Skeletal muscle tissue (tissue), 4 donors: ENCODE results near the gene MED27. TPM values are rescaled to one million over a fixed set of nuclear protein-coding genes. Genes with fewer than 3 reads are reported as not detected.

Source experiments
- H3K27ac ChIP-seq: one replicate; pipeline ENCODE4 v1.7.0; 2013; ENCODE audit warnings: mild to moderate bottlenecking, low read depth, low read length, inconsistent platforms
- H3K27me3 ChIP-seq, 3 donors: one replicate each; pipeline ENCODE4 v1.7.0; 2013; ENCODE audit warnings: low read length in 3 of 3; ENCODE audit not compliant: control insufficient read depth in 3 of 3, insufficient read depth in 3 of 3
- H3K36me3 ChIP-seq, 3 donors: one replicate each; pipeline ENCODE4 v1.7.0; 2013; ENCODE audit warnings: low read length in 3 of 3; ENCODE audit not compliant: control insufficient read depth in 3 of 3, insufficient read depth in 3 of 3
- H3K4me1 ChIP-seq, 3 donors: one replicate each; pipeline ENCODE4 v1.7.0; 2013; ENCODE audit warnings: low read length in 3 of 3, mild to moderate bottlenecking in 3 of 3; ENCODE audit not compliant: control insufficient read depth in 3 of 3, insufficient read depth in 3 of 3
- H3K4me3 ChIP-seq, 3 donors: one replicate each; pipeline ENCODE4 v1.7.0; 2013; ENCODE audit warnings: low read length in 3 of 3
- H3K9ac ChIP-seq, 3 donors: one replicate each; pipeline ENCODE4 v1.7.0; 2013; ENCODE audit warnings: low read length in 3 of 3, mild to moderate bottlenecking in 3 of 3, moderate library complexity in 2 of 3, low read depth in 1 of 3
- H3K9me3 ChIP-seq, 3 donors: one replicate each; pipeline ENCODE4 v1.7.0; 2013; ENCODE audit warnings: low read length in 3 of 3; ENCODE audit not compliant: control insufficient read depth in 3 of 3
- total RNA-seq: library from RNA; depleted of rRNA; stranded (reverse); fragments of >200 nt; gene quantifications from one replicate; pipeline ENCODE4 v1.2.3, GENCODE V29; 2014
- donor health status: Osteomylitis.

Gene MED27
- total RNA-seq, 1 donor from 2014 or later, result 6.3 TPM

DNA sequence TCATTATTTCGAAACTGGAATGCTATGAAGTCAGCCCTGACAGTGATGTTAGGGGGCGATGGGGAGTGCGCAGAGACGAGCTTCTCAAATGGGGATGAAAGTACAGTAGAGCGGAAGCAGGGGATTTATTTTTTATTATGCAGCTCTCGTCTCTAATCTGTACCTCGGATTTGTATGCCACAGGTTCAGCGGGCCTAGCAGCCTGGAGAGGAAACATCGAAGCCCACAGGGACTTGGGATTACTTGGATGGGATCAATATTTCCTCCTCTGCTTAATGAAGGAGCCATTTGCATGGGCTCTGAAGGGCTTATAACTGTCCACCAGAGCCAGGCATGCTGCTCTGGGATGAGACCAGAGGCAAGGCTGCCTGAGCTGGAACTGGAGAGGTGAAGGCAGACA lies 206.3 kb downstream of the MED27 start:
- no peaks in the 10 kb centered on the region for H3K4me1 ChIP-seq
- H3K27me3 ChIP-seq, result no peaks in the 10 kb centered on the region
- no peak overlapping the region for H3K27ac ChIP-seq
- no peak overlapping the region for H3K9ac ChIP-seq
- H3K9me3 ChIP-seq, result no peaks in the 10 kb centered on the region
- H3K36me3 ChIP-seq, result peaks cover 0 to 6% (median 4%) of the 10 kb centered on the region in 3 donors
- H3K4me3 ChIP-seq, result no peak overlapping the region

DNA sequence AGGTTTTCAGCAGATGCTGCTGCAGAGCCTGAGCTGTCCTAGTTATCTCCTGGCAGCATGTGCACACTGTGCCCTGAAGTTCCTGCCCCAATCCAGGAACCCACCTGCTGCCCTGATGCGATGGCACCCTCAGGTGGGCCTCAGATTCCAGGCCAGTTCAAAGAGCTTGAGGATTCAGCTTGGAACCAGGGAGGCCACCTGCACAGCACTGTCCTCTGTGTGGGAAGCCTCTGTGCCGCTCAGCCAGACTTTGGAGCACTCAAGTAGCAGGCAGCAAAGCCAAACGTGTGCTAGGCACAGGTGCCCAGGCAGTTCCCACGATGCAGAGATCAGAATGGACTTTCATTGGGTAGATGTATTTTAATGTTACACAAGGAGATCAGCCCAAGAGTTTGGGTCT lies 207.0 kb downstream of the MED27 start:
- H3K9ac ChIP-seq, result no peak overlapping the region
- H3K36me3 ChIP-seq, result peaks cover 0 to 5% (median 4%) of the 10 kb centered on the region in 3 donors
- no peak overlapping the region for H3K4me3 ChIP-seq
- no peak overlapping the region for H3K27ac ChIP-seq
- no peaks in the 10 kb centered on the region for H3K9me3 ChIP-seq
- no peaks in the 10 kb centered on the region for H3K4me1 ChIP-seq
- no peaks in the 10 kb centered on the region for H3K27me3 ChIP-seq

DNA sequence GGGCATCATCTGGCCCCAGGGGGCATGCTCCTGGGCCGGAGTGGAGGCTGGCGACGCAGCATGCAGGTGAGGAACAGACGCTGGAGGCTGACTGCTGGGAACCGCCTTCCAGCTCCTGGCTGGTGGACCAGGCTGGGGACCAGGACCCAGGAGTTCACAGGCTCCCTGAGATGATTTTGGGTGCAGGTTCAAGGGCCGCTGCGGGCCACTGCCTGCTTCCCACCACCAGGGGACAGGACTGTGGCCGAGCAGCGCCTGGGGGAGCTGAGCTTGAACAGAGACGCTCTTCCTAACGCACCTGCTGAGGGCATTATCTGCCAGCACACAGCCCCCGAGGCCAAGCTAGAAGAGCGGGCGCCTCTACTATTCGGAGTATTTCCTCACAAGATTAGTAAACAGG lies 207.7 kb downstream of the MED27 start:
- peaks cover 0 to 5% (median 4%) of the 10 kb centered on the region in 3 donors for H3K36me3 ChIP-seq
- no peaks in the 10 kb centered on the region for H3K4me1 ChIP-seq
- no peaks in the 10 kb centered on the region for H3K27me3 ChIP-seq
- H3K9me3 ChIP-seq, result no peaks in the 10 kb centered on the region
- no peak overlapping the region for H3K9ac ChIP-seq
- no peak overlapping the region for H3K4me3 ChIP-seq
- H3K27ac ChIP-seq, result no peak overlapping the region

DNA sequence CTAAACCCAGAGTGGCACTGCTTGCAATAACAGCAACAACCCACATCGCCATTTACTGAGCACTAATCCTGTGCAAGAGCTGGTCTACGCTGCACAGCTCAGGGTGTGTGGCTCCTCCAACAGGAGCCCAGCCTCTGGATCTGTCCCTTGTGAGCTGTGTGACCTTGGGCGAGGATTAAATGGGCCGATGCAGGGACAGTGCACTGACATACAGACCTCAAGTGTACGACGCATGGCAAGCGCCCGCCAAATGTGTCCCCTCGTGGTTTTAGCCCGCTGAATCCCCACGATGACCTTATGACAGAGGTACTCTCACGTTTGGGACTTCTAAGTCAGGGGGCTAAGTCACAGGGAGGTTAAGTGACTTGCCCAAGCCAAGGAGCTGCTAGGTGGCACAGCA lies 209.5 kb downstream of the MED27 start:
- H3K27ac ChIP-seq, result no peak overlapping the region
- H3K9ac ChIP-seq, result no peak overlapping the region
- no peak overlapping the region for H3K4me3 ChIP-seq
- no peaks in the 10 kb centered on the region for H3K27me3 ChIP-seq
- H3K9me3 ChIP-seq, result no peaks in the 10 kb centered on the region
- peaks cover 0 to 3% (median 3%) of the 10 kb centered on the region in 3 donors for H3K36me3 ChIP-seq
- no peaks in the 10 kb centered on the region for H3K4me1 ChIP-seq

DNA sequence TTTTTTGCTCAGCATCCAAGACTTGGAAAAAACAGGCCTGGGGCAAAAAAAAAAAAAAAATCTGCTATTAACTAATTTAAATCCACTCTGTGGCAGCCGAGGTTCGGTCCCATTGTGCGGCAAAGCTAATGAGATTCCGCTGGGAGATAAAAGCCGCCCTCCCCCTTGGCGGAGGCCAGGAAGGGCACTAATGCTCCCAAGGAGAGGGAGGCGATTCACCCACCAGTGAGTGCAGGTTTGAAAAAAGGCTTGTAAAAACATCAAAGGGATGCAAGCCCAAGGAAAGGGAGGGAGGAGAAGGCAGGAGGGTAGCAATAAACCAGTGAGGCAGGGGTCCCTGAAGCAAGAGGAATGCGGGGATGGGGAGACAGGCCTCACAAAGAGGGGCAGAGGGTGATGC lies 210.3 kb downstream of the MED27 start:
- H3K27me3 ChIP-seq, result no peaks in the 10 kb centered on the region
- H3K4me3 ChIP-seq, result no peak overlapping the region
- no peaks in the 10 kb centered on the region for H3K9me3 ChIP-seq
- no peaks in the 10 kb centered on the region for H3K4me1 ChIP-seq
- H3K9ac ChIP-seq, result no peak overlapping the region
- H3K27ac ChIP-seq, result no peak overlapping the region
- H3K36me3 ChIP-seq, result no peaks in the 10 kb centered on the region

DNA sequence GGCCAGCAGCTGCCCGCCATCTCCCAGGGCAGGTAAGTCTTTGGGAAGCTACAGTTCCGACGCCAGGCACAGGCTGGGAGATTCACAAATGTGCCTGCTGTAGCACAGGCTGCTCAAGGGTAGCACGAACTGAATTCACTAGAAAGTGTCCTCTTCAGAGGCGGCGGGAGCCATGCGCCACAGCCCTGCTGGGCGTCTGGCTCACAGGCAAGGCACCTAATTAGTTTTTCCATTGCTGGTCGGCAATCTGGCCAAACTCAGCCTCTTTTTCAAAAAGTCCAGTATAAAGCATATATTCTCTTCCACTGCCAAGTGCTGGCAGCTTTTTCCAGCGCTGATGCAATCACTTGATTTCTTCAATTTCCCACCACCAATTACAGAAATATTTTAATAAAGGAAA lies 210.9 kb downstream of the MED27 start:
- H3K36me3 ChIP-seq, result no peaks in the 10 kb centered on the region

DNA sequence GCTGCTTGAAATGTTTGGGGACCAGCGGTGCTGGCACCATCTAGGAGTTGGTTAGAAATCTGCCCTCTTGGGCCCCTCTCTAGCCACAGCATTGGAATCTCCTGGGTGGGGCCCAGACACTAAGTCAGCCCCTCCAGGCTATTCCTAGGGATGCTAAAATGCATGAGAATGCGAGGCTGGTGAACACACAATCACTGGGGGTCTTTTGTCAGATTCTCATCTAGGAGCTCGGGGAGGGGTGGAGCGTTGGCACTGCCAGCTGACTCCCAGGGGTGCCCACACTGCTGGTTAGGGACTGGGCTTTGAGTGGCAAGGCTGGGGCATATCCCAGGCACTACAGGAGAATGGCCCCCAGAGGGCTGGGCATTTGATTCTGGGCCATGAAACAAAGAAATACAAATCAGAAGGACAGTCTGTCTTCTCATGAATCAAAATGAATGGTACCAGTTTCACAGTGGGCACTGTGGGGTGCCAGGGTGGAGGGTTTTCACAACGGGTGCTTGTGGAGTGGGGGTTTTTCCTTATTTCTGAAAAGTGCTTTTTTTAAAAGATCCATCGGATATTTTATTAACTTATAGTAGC lies 212.0 kb downstream of the MED27 start:
- Histone ChIP-seq H3K36me3 (peaks cover 0 to 4% (median 0%) of the 10 kb centered on the region in 3 donors), H3K9me3 (no peaks in the 10 kb centered on the region), H3K27ac (no peak overlapping the region), H3K4me3 (no peak overlapping the region), H3K9ac (no peak overlapping the region), H3K4me1 (no peaks in the 10 kb centered on the region), H3K27me3 (no peaks in the 10 kb centered on the region)

More for the DNA sequence above, 210.9 kb downstream of the MED27 start:
- Histone ChIP-seq H3K9me3 (no peaks in the 10 kb centered on the region), H3K9ac (no peak overlapping the region), H3K4me3 (no peak overlapping the region), H3K27me3 (no peaks in the 10 kb centered on the region), H3K27ac (no peak overlapping the region), H3K4me1 (no peaks in the 10 kb centered on the region)

DNA sequence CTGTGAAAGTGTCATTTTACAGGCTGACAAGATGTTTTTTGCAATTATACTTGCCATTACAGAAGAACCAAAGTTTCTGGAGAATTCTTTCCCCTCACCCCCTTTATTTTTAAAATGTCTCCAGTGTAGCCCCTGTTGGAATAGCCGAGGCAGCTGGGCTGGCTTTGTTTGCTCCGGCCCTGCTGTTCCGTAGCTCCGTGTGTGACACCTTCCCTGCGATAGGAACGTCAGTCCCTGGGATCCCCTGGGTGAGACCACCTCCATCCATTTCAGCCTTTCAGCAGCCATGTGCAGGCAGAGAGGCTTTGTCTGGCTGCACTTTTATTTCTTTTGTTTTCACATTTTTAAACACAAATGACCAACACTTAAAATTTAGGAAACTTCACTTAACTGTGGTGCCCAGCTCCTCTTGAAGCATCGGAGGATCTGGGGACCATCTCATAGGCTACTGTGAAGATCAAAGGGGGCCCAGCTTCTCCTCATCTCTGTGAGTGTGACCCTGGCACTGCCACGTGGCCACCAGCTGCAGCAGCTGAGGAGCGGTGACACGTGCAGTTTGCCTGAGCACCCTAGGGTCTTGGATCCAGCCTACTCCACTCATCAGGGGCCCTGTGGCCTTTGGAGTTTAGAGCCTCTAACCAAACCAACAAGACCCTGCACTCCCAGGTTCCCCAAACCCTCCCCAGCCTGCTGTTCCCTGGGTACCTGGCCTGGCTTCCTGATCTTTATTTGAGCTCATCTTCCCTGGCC lies 214.0 kb downstream of the MED27 start:
- Histone ChIP-seq H3K36me3 (peaks cover 8 to 15% (median 8%) of the 10 kb centered on the region in 3 donors), H3K27me3 (no peaks in the 10 kb centered on the region), H3K27ac (no peak overlapping the region), H3K4me1 (no peaks in the 10 kb centered on the region), H3K9ac (no peak overlapping the region), H3K4me3 (no peak overlapping the region), H3K9me3 (no peaks in the 10 kb centered on the region)

DNA sequence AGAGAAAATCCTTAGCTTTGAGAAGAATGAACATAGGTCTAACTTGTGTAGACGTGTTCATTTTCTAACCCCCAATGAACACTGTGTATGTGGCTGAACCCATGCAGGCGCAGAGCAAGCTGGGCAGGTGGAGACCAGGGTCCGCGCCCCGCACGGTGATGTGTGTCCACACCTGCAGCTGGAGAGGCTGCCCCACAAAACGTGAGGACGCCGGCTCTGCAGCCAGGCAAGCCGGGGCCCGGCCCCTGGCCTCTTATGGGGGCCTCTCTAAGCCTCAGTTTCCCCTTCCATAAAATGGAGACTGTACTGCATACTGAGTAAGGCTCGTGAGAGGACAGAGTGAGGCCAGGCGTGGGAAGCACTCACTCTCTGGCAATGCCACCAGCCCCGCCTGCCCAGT lies 215.1 kb downstream of the MED27 start:
- no peak overlapping the region for H3K27ac ChIP-seq
- H3K9ac ChIP-seq, result no peak overlapping the region
- no peak overlapping the region for H3K4me3 ChIP-seq
- no peaks in the 10 kb centered on the region for H3K9me3 ChIP-seq
- H3K27me3 ChIP-seq, result no peaks in the 10 kb centered on the region
- H3K4me1 ChIP-seq, result no peaks in the 10 kb centered on the region
- H3K36me3 ChIP-seq, result peaks cover 8 to 18% (median 16%) of the 10 kb centered on the region in 3 donors

DNA sequence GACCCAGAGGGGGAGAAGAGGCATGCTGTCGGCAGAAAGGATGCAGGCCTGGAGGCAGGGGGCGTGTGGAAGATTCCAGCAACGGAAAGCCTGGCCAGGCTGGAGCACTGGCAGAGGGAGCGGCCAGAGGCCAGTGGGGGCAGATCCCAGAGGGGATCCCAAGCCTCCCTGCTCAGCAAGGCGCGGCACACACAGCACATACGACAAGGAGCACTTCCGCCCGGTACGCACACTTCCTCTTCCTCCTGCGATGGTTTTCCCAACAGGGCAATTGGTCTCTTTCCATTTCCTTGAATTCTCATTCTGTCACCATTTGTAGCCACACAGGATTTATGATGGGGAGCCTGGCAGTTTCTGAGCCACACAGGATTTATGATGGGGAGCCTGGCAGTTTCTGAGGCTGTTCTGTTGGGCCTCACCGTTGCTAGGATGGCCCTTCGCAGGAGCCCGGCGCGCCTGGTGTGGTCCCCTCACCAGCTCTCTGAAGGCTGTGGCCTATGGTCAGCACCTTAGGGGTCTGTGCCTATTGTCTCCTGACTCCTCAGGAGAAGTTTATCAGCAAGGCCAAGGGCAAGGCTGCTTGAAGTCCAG lies 216.3 kb downstream of the MED27 start:
- no peaks in the 10 kb centered on the region for H3K9me3 ChIP-seq
- peaks cover 11 to 21% (median 18%) of the 10 kb centered on the region in 3 donors for H3K36me3 ChIP-seq
- no peak overlapping the region for H3K27ac ChIP-seq
- no peaks in the 10 kb centered on the region for H3K4me1 ChIP-seq
- no peaks in the 10 kb centered on the region for H3K27me3 ChIP-seq
- H3K4me3 ChIP-seq, result no peak overlapping the region
- no peak overlapping the region for H3K9ac ChIP-seq
